IPS-18c (cell line): ENCODE data around the gene GGCX.

Source experiments
- H3K4me3 ChIP-seq: 2 replicates; pipeline ENCODE4 v1.7.0; 2013; ENCODE audit warnings: low read depth, mild to moderate bottlenecking, low read length, moderate library complexity; ENCODE audit not compliant: insufficient read depth
- H3K9me3 ChIP-seq: one replicate; pipeline ENCODE4 v1.6.1; 2013; ENCODE audit warnings: mild to moderate bottlenecking, low read length, moderate library complexity; ENCODE audit not compliant: control insufficient read depth, insufficient read depth

Gene GGCX

DNA sequence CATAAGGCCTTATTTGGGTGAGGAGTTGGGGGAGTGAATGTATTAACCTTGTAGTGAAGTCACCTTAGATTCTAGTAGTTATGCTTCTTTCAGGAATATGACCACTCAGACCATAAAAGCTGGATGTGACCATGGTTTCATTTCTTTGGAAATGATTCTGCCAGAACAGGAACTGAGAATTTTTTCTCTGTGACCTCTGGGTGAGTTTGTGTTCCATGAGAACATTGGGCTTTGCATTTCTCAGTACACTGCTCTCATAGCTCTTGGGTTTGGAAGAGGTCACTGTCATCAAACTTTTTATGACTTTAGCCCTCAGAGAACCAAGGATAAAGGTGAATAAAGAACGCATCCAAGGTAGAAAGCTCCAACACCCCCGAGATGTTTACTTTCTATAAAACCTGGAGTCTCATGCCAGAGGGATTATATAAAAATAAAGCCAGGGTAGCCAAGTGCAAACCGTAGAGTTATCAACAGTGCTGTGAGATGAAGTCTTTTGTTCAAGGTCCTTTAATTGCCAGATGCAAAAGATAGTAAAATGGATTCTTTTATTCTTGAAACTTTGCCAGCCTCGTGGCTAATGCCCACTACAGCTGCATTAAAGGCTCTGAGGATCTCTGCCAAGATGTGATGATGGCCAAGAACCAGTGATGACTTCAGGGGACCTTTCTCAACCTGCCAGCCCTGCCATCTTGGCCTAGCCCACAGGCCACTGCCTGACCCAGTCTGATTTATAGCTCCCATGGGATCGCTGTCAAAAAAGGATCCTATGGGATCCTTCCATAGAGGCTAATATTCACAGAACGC is 50.1 kb downstream of the GGCX start:
- Histone ChIP-seq H3K9me3 (no peaks in the 10 kb centered on the region), H3K4me3 (no peak overlapping the region)

DNA sequence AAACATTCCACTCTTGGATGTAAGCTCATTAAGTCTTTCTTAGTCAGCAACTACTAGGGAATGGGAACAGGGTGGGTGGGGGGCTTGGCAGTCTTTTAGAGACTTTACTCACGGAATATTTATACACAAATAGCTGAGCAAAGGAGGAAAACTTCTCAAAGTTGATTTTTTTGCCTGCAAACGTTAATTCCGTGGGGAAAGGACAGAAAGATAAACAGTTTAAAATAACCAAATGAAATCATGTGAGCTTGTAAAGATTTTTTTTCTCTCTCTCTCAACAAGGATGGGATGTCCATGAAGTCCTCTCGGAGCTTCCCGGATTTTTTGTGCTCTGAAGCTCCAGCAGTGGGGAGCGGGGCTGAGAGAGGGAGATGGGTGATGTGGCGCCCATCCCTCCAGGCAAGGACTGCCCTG is 54.5 kb downstream of the GGCX start:
- no peaks in the 10 kb centered on the region for H3K9me3 ChIP-seq

DNA sequence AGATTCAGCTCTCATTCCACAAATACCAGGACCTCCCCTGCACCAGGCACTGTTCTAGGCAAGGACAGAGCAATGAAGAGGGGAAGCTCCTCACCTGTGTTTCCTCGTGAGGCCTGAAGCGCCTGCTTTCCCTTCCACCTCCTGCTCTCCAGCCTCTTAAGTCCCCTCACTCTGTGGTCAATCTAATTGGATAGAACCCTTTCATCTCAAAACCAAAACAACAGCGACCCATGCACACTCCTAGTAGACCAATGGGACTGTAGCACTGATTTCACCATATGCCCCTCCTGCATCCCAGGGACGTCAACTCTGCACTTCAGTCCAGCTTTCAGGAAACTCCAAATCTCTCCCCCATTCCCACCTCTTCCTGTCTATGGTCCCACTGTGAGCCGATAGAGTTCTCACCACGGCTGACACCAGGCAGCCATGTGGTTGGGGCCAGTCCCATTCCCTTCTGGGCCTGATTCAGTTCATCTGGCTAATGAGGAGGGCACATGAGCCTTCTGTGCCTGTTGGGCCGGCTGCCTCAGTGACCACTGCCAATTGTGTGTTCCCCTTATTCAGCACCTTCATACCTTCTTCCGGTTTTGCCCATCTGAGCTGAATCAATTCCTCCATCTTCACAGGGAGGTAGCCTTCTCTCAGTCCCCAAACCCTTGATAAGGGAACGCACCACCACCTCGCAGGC is 55.6 kb downstream of the GGCX start:
- no peak overlapping the region for H3K4me3 ChIP-seq

More for the DNA sequence above, 54.5 kb downstream of the GGCX start:
- no peak overlapping the region for H3K4me3 ChIP-seq

DNA sequence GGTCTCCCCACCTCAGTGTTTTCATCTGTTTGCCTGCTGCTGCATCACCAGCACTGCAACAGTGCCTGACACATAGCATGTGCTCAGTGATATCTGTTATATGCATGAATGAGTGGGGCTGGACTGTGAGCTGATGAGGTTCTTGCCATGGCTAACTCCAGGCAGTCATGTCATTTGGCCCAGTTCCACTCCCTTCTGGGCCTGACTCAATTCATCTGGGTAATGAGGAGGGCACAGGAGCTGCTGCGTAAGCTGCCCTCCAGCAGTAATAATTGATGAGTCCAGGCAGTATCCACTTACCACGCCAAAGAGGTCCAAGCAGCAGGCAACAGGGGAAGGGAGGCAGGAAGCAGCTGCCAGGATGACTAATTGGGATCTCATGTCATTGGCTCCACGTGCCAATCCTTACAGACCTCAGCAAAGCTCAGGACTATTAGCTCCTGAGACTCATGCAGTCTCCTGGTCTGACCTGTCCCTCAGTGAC is 56.5 kb downstream of the GGCX start:
- no peak overlapping the region for H3K4me3 ChIP-seq
- H3K9me3 ChIP-seq, result no peaks in the 10 kb centered on the region

More for the DNA sequence above, 55.6 kb downstream of the GGCX start:
- H3K9me3 ChIP-seq, result no peaks in the 10 kb centered on the region

DNA sequence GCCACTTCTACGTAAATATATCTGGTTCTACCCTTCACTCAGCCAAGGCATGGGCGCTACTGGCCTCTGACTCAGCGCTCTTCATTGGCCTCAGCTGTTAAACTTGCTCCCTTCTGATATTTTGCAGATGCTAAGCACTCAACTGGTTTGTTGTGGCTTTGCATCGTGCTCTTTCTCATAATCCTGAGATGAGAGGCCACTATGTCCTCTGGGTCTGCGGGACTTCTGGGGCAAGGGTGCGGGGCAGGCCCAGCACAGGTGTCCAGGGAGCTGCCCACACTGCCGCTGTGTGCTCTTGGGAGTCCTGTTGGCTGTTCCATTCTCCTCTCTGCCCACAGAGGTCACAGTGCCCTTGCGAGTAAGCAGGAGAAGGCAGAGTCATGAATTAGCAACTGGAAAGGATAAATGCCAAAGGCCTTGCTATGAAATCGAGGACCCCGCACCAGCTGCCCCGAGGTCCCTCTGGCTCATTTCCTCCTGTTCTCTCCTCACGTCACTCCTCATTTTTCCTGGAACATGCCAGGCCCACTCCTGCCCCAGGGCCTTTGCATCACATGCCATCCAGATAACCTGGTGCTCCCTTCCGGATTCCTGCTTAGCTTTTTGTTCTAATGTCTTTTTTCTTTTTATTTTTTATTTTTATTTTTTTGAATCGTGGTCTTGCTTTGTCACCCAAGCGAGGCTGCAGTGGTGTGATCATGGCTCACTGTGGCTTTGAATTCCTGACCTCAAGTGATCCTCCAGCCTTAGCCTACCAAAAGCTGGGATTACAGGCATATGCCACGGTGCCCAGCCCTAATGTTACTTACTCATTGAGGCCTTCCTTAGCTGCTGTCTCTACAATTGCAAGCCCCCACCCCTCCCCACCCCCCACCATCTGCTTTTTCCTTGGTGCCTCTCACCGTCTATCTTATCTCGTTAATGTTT is 57.2 kb downstream of the GGCX start:
- Histone ChIP-seq H3K9me3 (no peaks in the 10 kb centered on the region), H3K4me3 (no peak overlapping the region)

DNA sequence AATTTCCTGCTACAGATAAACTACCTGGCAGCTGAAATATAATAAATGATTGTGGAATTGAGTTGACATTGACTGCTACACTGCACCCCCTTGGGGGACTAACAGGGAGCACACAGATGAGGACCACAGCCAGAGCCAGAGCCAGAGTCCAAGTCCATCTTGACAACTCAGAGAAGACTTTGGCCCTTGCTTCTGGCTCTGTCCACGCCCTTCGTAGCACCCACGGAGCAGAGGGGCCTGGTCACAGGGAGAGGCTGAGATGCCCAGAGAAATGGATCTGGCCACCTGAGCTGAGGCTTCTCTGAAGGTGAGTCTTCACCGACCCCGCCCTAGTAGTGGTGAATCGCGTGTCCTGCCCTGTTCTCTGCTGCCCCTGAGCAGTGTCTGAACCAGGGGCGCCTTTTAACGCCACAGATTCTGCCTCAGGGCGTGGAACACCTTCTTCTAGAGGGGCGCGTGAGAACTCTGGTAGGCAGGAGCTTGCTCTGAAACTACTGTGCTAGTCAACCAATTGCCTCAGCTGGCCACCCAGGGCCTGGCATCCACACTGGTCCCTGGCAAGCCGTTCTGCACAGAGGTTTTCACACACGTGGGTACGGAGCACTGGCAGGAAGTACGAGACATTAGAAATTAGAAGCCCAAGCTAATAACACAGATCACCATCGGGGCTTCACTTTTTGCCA is 58.0 kb downstream of the GGCX start:
- H3K9me3 ChIP-seq, result no peaks in the 10 kb centered on the region
- no peak overlapping the region for H3K4me3 ChIP-seq

DNA sequence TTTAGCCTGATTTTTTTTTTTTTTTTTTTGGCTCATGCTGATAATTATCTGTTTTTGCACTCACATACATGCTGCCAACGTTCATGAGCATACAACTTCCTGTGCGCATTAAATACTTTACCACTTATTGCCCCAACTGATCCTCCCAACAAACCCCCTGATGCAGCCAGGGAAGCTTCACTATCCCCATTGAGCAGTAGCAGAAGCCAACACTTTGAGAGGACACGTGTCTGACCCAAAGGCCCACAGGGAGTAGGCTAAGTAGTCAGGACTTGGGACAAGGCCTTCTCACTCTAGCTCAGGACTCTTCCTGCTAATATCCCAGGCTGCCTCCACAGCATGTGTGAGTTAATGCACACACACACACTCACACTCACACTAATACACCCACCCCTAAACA is 58.6 kb downstream of the GGCX start:
- Histone ChIP-seq H3K4me3 (no peak overlapping the region), H3K9me3 (no peaks in the 10 kb centered on the region)

DNA sequence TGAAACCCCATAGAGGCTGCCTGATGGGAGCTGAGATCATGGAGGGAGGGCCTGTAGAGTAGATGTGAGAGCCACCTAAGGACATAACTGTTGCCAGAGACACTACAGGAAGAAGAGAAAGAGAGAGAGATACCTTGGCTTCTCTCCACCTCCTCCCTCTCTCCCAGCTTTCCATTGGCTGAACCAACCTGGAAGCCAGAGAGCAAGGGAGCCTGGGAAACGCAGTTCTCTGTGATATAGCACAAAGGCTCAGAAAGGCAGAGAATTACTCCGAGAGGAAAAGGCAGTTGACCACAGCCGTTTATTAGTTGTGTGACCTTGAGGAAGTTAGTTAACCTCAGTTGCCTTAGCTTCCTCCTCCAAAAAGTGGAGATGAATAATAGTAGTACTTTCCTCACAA is 60.0 kb downstream of the GGCX start:
- no peaks in the 10 kb centered on the region for H3K9me3 ChIP-seq
- H3K4me3 ChIP-seq, result no peak overlapping the region

DNA sequence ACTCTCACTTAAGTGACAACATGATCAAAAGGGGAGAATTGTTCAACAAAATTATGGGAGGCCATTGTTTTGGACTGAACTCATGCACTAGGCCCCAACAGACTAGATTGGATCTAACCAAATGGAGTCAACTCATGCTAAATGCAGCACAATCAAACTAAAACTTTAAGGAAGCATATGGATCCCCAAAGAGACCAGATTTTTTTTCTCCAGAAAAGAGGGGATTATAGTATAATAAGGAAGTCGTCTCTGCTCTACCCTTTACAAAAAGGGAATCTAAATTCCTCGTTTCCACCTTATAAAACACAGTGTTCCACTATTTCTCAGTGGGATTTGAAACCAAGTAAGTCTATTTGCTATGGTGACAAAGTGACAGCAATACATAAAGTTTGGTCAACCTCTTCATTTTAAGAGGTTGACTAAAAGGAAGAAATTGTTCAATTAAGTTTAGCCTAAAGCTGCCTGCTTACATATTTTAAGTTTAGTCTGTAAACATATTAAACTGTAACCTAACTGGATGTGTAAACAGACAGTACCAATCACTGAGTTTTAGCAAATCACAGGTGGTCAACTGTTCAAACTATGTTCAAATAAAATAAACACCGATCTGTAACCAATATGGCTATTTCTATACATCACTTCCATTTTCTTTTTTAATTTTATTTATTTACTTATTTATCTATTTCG is 63.2 kb downstream of the GGCX start:
- H3K9me3 ChIP-seq, result no peaks in the 10 kb centered on the region
- no peak overlapping the region for H3K4me3 ChIP-seq

DNA sequence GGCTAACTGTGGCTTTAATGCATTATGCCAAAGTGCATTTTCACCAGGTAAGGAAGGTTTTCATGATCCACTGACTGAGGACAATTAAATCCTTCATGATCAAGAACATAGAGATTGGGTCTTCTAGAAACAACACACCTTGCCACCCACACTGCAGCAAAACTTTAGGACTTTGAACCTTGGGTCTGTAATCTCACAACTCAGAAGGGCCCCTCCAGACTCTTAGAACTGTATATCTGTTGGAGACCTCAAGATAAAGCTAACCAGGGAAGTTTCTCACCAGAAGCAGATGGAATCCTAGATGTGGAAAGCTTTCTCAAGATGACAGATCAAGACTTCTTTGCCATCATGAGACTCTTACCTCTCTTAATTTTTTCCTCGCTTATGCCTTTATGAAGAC is 64.9 kb downstream of the GGCX start:
- Histone ChIP-seq H3K4me3 (no peak overlapping the region), H3K9me3 (no peaks in the 10 kb centered on the region)
